Cortex of kidney (tissue), 1 donor: ENCODE measurements around the gene RAB9A.
"Not testable (repeated sequence)": the region's sequence is repeated elsewhere in the genome, so short reads cannot be mapped to it uniquely, and the experiment has no call there.

Experiments
- DNase-seq: peaks from one replicate; lab custom pipeline; 2025; lab: John Stamatoyannopoulos, UW

The RAB9A gene

GRCh38 chrX:13669755-13670154 lies 19.2 kb upstream of the RAB9A start:
- DNase-seq = not testable (repeated sequence)

- no peak for DNase-seq
Observed at GRCh38 chrX:13670197-13670596, 18.7 kb upstream of the RAB9A start.

GRCh38 chrX:13673016-13673415 lies 15.9 kb upstream of the RAB9A start:
- DNase-seq = no peak

- DNase-seq = no peak
Observed at GRCh38 chrX:13676885-13677284, 12.0 kb upstream of the RAB9A start.

- not testable (repeated sequence) for DNase-seq
Observed at GRCh38 chrX:13679700-13680099, 9.2 kb upstream of the RAB9A start.

- DNase-seq = no peak
Observed at GRCh38 chrX:13681595-13681994, 7.3 kb upstream of the RAB9A start.

GRCh38 chrX:13684361-13684760 lies 4.6 kb upstream of the RAB9A start:
- DNase-seq = no peak

- no peak for DNase-seq
Observed at GRCh38 chrX:13685126-13685763, 3.7 kb upstream of the RAB9A start.

GRCh38 chrX:13687203-13687602 lies 1.7 kb upstream of the RAB9A start:
- DNase-seq = no peak

GRCh38 chrX:13688384-13688957 lies 457 bp upstream of the RAB9A start:
- no peak for DNase-seq

- DNase-seq = no peak
Observed at GRCh38 chrX:13689741-13690211, 848 bp downstream of the RAB9A start.

- no peak for DNase-seq
Observed at GRCh38 chrX:13690836-13691235, 1.9 kb downstream of the RAB9A start.

- no peak for DNase-seq
Observed at GRCh38 chrX:13691841-13692371, 3.0 kb downstream of the RAB9A start.

- no peak for DNase-seq
Observed at GRCh38 chrX:13692771-13693231, 3.9 kb downstream of the RAB9A start.

- DNase-seq = no peak
Observed at GRCh38 chrX:13693341-13693961, 4.5 kb downstream of the RAB9A start.

GRCh38 chrX:13694359-13694758 lies 5.4 kb downstream of the RAB9A start:
- DNase-seq = no peak

GRCh38 chrX:13694983-13695382 lies 6.1 kb downstream of the RAB9A start:
- no peak for DNase-seq

- no peak for DNase-seq
Observed at GRCh38 chrX:13695601-13696115, 6.7 kb downstream of the RAB9A start.

GRCh38 chrX:13697455-13697854 lies 8.5 kb downstream of the RAB9A start:
- DNase-seq = no peak

GRCh38 chrX:13697976-13698375 lies 9.0 kb downstream of the RAB9A start:
- no peak for DNase-seq

GRCh38 chrX:13698432-13698831 lies 9.5 kb downstream of the RAB9A start:
- DNase-seq = no peak

- DNase-seq = no peak
Observed at GRCh38 chrX:13699183-13699826, 10.4 kb downstream of the RAB9A start.
